Transverse colon (tissue), 4 donors: ENCODE measurements around the gene DTWD1. TPM values are rescaled to one million over a fixed set of nuclear protein-coding genes. Genes with fewer than 3 reads are reported as not detected.

Source experiments
- DNase-seq: peaks from one replicate; pipeline ENCODE4 v3.0.0-alpha.2; 2019
- H3K27ac ChIP-seq, 4 donors: fragments of 200-600 bp; sonication (generic); 2 replicates each; pipeline ENCODE4 v1.5.1; 2016 to 2018; ENCODE audit warnings: inconsistent platforms in 4 of 4
- H3K27me3 ChIP-seq: fragments of 200-600 bp; sonication (generic); 2 replicates; pipeline ENCODE4 v1.5.1; 2017; ENCODE audit warnings: inconsistent platforms
- H3K36me3 ChIP-seq, 4 donors: fragments of 200-600 bp; sonication (generic); 2 replicates each; pipeline ENCODE4 v1.5.1; 2017 to 2019; ENCODE audit warnings: inconsistent platforms in 4 of 4
- H3K4me1 ChIP-seq, 4 donors: fragments of 200-600 bp; sonication (generic); 2 replicates each; pipeline ENCODE4 v1.5.1; 2017 to 2020; ENCODE audit warnings: inconsistent platforms in 4 of 4
- H3K4me3 ChIP-seq, 4 donors: fragments of 200-600 bp; sonication (generic); 1 replicate in 1 of 4; 2 replicates in 3 of 4; pipeline versions ENCODE4 v1.5.1 to v1.6.1; 2017 to 2019; ENCODE audit warnings: inconsistent platforms in 4 of 4
- H3K9me3 ChIP-seq, 2 donors: fragments of 200-600 bp; sonication (generic); 2 replicates each; pipeline ENCODE4 v1.5.1; 2017 to 2019; ENCODE audit warnings: inconsistent platforms in 2 of 2
- EP300 ChIP-seq: sonication (generic); formaldehyde crosslinking; IDR thresholded peaks from one replicate; pipeline ENCODE4 v1.6.1; 2017; ENCODE audit warnings: antibody characterized with exemption, low read depth
- POLR2A ChIP-seq: fragments of 450-650 bp; IDR thresholded peaks from one replicate; pipeline ENCODE4 v1.6.1; 2016; ENCODE audit warnings: antibody characterized with exemption, mild to moderate bottlenecking, moderate library complexity
- POLR2AphosphoS5 ChIP-seq, 3 donors: sonication (generic); formaldehyde crosslinking; IDR thresholded peaks; one replicate each; pipeline ENCODE4 v1.6.1; 2016; ENCODE audit warnings: antibody characterized with exemption in 3 of 3
- WGBS, 2 donors: methylation state at CpG; one replicate each; pipeline ENCODE4 v1.1.5; 2018; ENCODE audit warnings: low coverage in 1 of 2; 5-methylcytosine and 5-hydroxymethylcytosine counted together
- in situ Hi-C, 4 donors: fragments of 200-750 bp; cut with MboI; loops; one replicate each; pipeline versions ENCODE4 v1.15.0 to v1.15.1; 2017; ENCODE audit warnings: low sequenced_read_pairs in 3 of 4, low pct_ligation_motif_present in 1 of 4, low pct_unique_long_range_greater_than_20kb in 1 of 4
- intact Hi-C: fragments of 100-400 bp; cut with DNase I; formaldehyde crosslinking; loops from one replicate; pipeline ENCODE4 v1.15.1; 2023; ENCODE audit warnings: low total_unique reads
- total RNA-seq, 4 donors: library from RNA; depleted of rRNA; stranded (reverse); fragments of >200 nt; gene quantifications; one replicate each; pipeline ENCODE4 v1.1.0, GENCODE V29; 2016
- TF ChIP-seq, protein P1 (sequence below), 5 experiments: fragments of 200-600 bp in 3 of 5; fragments of 450-650 bp in 2 of 5; sonication (generic) in 3 of 5; IDR thresholded peaks; 1 replicate in 2 of 5; 2 replicates in 3 of 5; pipeline ENCODE4 v1.5.1; 2016 to 2017; ENCODE audit warnings: antibody characterized with exemption in 5 of 5, inconsistent platforms in 3 of 5, mild to moderate bottlenecking in 2 of 5, moderate library complexity in 1 of 5

DTWD1 gene
- total RNA-seq, 4 donors from 2014 or later = 3.0 to 22.1 (median 17.1) TPM

DNA sequence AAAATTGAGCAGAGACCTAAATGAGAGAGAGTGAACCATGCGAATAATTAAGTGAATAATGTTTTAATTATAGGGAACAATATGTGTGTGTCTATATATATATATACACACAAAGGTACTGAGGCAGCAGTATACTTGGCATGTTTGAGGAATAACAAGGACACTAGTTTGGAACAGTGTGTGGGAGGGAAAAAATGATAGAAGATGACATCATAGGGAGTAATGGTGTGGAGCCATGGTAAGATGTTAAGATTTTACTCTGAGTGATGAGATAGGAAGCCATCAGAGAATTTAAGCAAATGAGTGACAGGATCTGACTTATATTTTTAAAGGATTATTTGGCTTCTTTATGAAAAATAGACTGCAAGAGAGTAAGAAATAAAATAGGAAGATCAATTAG lies 29.1 kb downstream of the DTWD1 start:
- TF ChIP-seq, protein P1, sequence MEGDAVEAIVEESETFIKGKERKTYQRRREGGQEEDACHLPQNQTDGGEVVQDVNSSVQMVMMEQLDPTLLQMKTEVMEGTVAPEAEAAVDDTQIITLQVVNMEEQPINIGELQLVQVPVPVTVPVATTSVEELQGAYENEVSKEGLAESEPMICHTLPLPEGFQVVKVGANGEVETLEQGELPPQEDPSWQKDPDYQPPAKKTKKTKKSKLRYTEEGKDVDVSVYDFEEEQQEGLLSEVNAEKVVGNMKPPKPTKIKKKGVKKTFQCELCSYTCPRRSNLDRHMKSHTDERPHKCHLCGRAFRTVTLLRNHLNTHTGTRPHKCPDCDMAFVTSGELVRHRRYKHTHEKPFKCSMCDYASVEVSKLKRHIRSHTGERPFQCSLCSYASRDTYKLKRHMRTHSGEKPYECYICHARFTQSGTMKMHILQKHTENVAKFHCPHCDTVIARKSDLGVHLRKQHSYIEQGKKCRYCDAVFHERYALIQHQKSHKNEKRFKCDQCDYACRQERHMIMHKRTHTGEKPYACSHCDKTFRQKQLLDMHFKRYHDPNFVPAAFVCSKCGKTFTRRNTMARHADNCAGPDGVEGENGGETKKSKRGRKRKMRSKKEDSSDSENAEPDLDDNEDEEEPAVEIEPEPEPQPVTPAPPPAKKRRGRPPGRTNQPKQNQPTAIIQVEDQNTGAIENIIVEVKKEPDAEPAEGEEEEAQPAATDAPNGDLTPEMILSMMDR (IDR thresholded peaks at IDR 0.05) = no peak
- TF ChIP-seq EP300 (no peak), POLR2AphosphoS5 (IDR thresholded peaks at IDR 0.05) (no peak), POLR2A (no peak)
- no peak for DNase-seq
- 83 to 90% methylated on average over 1 of the region's 1 CpG for WGBS, 2 donors
- Histone ChIP-seq H3K9me3 (peaks cover 15 to 20% of the 10 kb centered on the region in 2 donors), H3K4me3 (no peak overlapping the region), H3K4me1 (no peaks in the 10 kb centered on the region), H3K36me3 (no peaks in the 10 kb centered on the region), H3K27me3 (no peaks in the 10 kb centered on the region), H3K27ac (no peak overlapping the region)
- in situ Hi-C loops = no loop called here
- intact Hi-C loops = no loop called here

DNA sequence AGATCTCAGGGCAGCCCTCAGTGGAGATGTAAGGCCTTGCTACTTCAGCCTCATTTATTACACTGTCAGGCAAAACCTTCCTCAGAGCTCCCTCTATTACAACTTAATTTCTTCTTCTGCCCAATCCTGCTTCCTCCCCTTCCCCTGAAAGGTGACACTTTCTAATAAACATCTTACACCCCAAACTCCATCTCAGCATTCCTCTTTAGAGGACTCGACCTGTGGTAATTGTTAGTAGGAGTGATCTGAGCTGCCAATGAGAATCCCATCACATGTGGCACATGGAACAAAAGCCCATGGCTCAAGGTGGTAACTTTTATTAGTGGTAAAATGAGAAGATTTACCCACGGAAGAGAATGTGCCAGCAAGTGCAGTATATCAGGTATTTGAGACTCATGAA lies 29.8 kb downstream of the DTWD1 start:
- intact Hi-C loops (no loop called here), in situ Hi-C loops (no loop called here)
- Histone ChIP-seq H3K4me1 (no peaks in the 10 kb centered on the region), H3K36me3 (no peaks in the 10 kb centered on the region), H3K27me3 (no peaks in the 10 kb centered on the region), H3K9me3 (peaks cover 15 to 20% of the 10 kb centered on the region in 2 donors), H3K27ac (no peak overlapping the region), H3K4me3 (no peak overlapping the region)
- 33 to 66% methylated on average over 1 to 2 of the region's 2 CpGs for WGBS, 2 donors
- DNase-seq = no peak
- TF ChIP-seq, protein P1 (IDR thresholded peaks at IDR 0.05) = no peak
- TF ChIP-seq POLR2AphosphoS5 (IDR thresholded peaks at IDR 0.05) (no peak), EP300 (no peak), POLR2A (no peak)

DNA sequence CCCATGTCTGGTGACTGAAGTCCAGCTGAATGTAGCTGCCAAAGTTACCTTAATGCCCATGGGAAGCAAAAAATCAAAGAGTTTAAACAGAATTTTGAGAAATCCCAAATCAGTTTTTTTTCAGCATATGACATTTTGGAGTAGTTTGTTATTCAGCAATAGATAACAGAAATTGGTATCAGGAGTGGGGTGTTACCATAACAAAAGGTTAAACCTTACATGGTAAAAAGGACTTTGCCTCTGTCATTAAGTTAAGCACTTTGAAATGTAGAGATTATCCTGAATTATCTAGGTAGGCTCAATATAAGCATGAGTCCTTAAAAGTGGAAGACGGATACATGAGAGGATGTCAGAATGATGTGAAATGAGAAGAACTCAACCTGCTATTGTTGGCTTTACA lies 32.1 kb downstream of the DTWD1 start:
- H3K9me3 ChIP-seq = peaks cover 15 to 20% of the 10 kb centered on the region in 2 donors
- intact Hi-C loops = no loop called here
- 97 to 100% methylated on average over 1 of the region's 1 CpG for WGBS, 2 donors
- no peaks in the 10 kb centered on the region for H3K27me3 ChIP-seq
- no peak for DNase-seq
- no peaks in the 10 kb centered on the region for H3K36me3 ChIP-seq
- no peaks in the 10 kb centered on the region for H3K4me1 ChIP-seq
- in situ Hi-C loops = no loop called here
- H3K4me3 ChIP-seq = no peak overlapping the region
- no peak overlapping the region for H3K27ac ChIP-seq
- TF ChIP-seq POLR2AphosphoS5 (IDR thresholded peaks at IDR 0.05) = no peak
- TF ChIP-seq EP300 = no peak
- TF ChIP-seq, protein P1 (IDR thresholded peaks at IDR 0.05) = no peak
- no peak for TF ChIP-seq POLR2A

DNA sequence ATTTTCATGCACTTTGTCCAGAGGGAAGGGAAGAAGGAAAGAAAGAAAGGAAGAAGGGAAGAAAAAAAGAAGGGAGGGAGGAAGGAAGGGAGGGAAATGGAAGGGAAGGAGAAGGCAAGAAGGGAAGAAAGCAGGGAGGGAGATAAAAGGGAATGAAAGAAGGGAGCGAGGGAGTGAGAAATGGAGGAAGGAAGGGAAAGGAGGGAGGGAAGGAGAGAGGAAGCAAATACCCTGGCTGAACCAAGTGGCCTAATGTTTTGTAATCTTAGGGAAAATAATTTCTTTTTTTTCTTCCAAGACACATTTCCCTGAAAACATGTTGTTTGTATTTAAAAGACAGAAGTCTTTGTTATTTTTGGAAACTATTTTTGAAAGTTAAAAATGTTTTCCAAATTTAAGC lies 35.9 kb downstream of the DTWD1 start:
- Histone ChIP-seq H3K27ac (no peak overlapping the region), H3K4me1 (no peaks in the 10 kb centered on the region), H3K27me3 (no peaks in the 10 kb centered on the region), H3K36me3 (no peaks in the 10 kb centered on the region), H3K4me3 (no peak overlapping the region), H3K9me3 (peaks cover 15 to 20% of the 10 kb centered on the region in 2 donors)
- no peak for TF ChIP-seq POLR2A
- TF ChIP-seq, protein P1 (IDR thresholded peaks at IDR 0.05) = no peak
- no peak for TF ChIP-seq POLR2AphosphoS5 (IDR thresholded peaks at IDR 0.05)
- TF ChIP-seq EP300 = no peak
- no peak for DNase-seq
- in situ Hi-C loops = no loop called here
- intact Hi-C loops = no loop called here
- WGBS, 2 donors = 73 to 74% methylated on average over 1 of the region's 1 CpG
